Stimulated activated CD4-positive, alpha-beta T cell treated with anti-CD3 and anti-CD28 coated beads, Interleukin-12 subunit alpha, Interleukin-12 subunit beta, amount 100 ng/mL, for 4 hours (primary cell): ENCODE results near the gene ZNF738.
"Not testable (repeated sequence)": the region's sequence is repeated elsewhere in the genome, so short reads cannot be mapped to it uniquely, and the experiment has no call there.

Experiments used
- DNase-seq: peaks from one replicate; pipeline ENCODE4 v3.0.0-alpha.2; 2020

ZNF738 gene

DNA sequence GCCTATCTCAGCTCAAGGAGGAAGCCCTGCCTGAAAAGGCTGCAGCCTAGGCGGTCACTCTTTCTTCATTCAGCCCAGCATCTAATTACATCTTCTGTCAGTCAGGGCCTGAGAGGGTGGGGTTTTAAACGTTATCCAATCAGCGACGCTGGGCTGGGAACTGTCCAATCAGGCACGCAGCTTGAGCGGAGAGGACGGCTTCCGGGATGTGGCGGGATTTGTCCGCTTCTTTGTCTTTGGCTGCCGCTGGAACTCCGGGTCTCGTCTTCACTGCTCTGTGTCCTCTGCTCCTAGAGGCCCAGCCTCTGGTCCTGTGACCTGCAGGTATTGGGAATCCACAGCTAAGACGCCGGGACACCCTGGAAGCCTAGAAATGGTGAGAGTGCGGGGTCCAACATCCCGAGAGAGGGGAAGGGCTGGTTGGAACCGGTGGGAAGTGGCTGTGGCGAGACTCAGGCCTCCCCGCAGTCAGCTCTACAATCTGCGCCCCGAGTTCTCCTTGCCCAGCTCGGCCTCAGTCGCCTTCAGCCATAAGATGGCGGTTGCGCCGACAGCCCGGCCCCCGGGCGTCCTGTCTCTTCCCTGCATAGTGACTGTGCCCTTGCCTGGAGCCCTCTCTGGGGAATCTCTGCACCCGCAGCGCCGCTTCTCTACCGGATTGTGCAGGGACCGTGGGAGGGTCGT, at the start of gene ZNF738:
TSS of gene ZNF738 (plus strand) at position 233 of the 684 bp plus-strand sequence. CDS start at position 374, 141 bp downstream.
- peak; percentile 72 for DNase-seq

DNA sequence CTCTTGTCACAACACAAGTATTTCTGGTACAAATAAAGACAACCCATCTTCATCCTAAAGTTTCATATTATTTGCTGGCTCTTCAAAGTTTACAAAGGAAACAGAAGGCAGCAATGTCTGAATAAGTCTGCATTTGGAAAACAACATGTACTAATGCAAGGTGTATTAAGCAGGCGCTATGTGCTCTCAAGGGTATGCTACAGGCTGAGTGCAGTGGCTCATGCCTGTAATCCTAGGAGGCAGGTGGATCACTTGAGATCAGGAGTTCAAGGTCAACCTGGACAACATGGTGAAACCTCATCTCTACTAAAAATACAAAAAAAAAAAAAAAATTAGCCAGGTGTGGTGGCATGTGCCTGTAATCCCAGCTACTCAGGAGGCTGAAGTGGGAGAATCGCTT, 46.0 kb upstream of the ZNF738 start:
- DNase-seq = not testable (repeated sequence)

DNA sequence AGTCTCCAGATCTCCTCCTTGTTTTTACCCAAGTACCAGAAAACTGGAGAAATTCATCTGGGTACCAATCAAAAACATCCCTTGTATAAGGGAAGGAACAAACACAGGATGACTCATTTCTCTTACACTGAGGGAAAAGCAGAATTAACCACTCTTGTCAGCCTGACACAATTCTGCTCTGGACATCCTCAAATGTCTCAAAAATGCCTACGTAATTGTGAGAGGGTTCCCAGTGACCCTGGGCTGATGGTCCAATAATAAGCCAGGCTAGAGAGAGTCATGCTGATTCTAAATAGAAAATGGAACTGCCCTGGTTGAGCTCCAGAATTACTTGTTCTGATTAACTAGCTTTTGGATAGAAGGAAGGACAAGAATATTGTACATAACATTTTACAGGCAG, 44.1 kb upstream of the ZNF738 start:
- DNase-seq = no peak

DNA sequence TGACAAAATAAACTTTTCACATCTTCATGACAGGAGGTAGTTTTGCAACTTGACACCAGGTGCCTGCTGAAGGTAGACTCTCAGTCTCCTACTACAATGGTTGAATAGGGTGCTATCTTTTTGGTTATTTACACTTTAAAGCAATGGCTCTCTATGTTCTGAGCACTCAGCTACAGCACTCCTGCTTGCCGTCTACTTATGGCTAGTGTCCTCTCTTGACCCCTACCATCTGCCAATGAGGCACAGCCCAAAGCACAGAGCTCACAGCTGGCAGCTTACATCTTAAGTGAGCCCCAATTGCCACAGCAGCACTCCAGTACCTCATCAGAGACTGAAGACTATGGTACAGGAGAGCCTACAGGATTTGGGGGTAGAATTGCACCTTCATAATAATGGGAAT, 41.0 kb upstream of the ZNF738 start:
- DNase-seq = no peak

DNA sequence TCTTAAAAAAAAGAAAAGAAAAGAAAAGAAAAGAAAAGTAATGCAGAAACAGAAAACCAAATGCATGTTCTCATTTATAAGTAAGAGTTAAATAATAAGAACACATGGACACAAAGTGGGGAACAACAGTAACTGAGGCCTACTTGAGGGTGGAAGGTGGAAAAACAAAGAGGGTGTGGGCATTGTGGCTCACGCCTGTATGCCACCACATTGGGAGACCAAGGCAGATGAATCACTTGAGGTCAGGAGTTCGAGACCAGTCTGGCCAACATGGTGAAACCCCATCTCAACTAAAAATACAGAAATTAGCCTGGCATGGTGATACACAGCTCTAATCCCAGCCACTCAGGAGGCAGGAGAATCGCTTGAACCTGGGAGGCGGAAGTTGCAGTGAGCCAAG, 37.7 kb upstream of the ZNF738 start:
- no peak for DNase-seq

DNA sequence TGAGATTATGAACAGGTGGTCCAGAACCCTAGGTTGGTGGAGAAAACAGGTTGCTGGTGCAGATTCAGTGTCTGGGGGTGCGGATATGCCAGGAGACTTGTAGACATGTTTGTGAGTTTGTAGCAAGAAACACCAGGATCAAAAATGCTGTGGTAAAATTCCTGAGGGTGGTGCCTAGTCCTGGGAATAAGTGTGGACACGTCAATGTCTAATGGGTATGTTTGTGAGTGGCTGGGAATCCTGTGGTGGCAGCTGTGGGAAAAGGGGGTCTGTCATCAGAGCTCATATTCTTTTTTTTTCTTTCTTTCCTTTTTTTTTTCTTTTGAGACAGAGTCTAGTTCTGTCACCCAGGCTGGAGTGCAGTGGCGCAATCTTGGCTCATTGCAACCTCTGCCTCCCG, 36.8 kb upstream of the ZNF738 start:
- no peak for DNase-seq

DNA sequence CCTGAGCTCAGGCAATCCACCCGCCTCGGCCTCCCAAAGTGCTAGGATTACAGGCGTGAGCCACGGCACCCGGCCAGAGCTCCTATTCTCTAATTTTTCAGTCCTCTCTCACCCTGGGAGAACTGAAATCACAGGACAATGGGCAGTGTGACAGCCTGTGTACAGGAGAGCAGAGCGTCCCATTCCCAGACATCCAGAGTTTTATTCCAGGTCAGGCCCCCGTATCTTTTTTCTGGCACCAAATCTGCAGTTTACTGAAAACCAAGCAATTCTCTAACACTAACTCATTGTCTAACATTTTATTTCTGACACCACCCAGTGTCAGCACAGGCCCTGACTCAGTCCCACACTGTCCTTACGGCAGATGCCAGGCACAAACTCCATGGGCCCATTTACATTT, 36.3 kb upstream of the ZNF738 start:
- DNase-seq = no peak

DNA sequence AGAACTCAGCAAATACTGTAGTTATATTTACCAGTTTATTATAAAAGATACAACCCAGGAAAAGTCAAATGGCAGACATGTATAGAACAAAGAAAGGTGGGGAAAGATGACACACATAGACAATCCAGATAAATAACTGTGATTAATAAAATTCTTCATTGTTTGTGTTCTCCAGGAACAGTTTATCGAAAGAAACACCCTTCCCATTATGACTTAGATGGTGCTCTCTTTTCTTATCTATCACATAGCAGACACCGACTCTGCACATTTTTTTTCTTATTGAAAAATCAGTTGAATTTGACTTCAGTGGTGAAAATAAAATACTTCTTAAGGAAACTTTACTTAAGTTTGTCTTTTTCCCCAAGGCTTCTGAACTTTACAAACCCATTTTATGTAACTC, 35.8 kb upstream of the ZNF738 start:
- DNase-seq = no peak

DNA sequence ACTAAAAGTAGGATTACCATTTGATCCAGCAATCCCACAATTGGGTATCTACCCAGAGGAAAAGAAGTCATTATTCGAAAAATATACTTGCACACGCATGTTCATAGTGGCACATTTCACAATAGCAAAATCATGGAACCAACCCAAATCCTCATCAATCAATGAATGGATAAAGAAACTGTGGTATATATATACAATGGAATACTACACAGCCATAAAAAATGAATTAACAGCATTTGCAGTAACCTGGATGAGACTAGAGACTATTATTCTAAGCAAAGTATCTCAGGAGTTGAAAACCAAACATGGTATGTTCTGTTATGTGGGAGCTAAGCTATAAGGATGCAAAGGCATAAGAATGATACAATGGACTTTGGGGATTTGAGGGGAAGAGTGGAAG, 32.6 kb upstream of the ZNF738 start:
- no peak for DNase-seq

DNA sequence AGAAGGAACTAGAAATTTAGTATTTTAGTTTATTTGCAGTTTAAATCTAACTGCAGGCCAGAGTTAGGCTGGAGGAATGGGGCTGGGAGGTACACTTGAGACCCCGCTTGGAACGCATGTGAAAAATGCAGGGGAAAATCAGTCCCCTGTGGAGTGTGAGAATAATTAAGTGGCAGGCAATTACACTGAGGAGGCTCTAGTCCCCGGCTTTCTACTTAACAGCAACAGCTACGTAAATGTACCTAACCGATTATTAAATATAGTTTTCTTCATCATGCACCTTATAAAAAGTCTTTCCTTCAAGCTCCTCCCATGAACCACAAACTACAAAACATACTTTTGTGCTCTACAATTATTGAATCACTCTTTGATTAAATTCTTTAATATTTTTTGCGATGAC, 30.4 kb upstream of the ZNF738 start:
- no peak for DNase-seq

DNA sequence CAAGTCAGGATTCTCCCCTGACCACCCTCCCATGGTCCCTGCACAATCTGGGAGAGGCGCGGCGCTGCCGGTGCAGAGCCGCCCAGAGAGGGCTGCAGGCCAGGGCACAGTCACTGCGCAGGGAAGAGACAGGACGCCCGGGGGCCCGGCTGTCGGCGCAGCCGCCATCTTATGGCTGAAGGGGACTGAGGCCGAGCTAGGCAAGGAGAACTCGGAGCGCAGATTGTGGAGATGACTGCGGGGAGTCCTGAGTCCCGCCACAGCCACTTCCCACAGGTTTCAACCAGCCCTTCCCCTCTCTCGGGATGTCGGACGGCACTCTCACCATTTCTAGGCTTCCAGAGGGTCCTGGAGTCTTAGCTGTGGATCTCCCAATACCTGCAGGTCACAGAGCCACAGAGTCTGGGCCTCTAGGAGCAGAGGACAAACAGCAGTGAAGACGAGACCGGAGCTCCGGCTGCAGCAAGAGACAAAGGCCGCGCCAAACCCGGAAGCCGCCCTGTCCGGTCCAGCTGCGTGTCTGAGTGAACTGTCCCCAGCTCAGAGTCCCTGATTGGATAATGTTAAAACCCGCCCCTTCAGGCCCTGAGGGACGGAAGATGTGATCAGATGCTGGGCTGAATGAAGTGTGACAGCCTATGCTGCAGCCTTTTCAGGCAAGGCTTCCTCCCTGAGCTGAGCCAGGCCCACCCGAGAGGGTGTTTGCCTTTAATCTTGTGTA, 29.8 kb upstream of the ZNF738 start, which contains the start of gene ZNF708:
TSS of gene ZNF708 (minus strand) at position 526 of the 721 bp plus-strand sequence. CDS start at position 328, 198 bp downstream.
- peak; percentile 67 for DNase-seq

DNA sequence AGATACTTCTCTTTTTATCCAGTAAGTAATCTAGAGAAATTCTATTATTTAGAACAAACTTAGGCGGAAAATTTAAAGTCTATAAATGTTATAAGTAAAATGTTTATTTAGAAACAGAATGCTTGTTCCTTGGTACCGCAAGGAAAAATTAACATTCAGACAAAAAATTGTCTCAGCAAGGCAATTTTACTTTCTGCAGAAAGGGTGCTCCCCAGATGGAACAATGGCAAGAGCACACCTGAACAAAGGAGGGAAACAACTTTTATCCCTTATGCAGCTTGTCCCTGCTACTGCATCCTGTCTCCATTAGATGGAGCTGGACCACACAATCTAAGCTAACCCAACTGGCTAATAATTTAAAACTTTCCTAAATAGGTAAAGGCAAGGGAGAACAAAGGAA, 23.1 kb upstream of the ZNF738 start:
- DNase-seq = no peak

DNA sequence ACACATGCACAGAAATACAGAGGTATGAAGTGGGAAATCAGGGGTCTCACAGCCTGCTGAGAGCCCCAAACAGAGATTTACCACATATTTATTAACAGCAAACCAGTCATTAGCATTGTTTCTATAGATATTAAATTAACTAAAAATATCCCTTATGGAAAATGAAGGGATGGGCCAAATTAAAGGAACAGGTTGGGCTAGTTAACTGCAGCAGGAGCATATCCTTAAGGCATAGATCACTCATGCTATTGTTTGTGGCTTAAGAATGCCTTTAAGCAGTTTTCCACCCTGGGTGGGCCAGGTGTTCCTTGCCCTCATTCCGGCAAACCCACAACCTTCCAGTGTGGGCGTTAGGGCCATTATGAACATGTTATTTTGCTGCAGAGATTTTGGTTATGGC, 14.0 kb upstream of the ZNF738 start:
- not testable (repeated sequence) for DNase-seq

DNA sequence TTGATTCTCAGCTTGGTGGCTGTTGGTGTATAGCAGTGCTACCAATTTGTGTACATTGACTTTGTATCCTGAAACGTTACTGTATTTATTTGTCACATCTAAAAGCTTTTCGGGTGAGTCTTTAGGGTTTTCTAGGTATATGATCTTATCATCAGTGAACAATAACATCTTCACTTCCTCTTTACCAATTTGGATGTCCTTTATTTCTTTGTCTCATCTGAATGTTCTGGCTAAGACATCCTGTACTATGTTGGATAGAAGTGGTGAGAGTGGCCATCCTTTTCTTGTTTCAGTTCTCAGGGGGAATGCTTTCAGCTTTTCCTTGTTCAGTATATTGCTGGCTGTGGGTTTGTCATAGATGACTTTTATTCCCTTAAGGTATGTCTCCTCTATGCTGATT, 6.0 kb upstream of the ZNF738 start:
- no peak for DNase-seq

DNA sequence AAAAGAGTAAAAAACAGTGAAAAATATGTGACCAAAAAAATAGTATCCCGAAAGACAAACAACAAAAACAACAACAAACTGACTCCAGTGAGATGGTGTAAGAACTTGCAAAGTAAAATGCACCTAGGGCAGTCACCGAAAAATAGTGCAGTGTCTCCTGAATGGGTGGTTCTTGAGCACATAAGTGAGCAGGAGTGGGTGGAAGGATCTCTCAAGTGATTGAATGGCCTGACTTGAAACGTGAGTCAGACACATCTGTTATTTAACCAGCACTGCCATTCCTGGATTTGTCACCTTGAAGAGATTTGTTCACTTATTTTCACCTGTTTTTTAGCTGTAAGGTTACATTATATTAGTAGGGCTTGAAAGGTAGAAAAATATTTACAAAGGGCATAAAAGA, 3.5 kb downstream of the ZNF738 start:
- DNase-seq = no peak

DNA sequence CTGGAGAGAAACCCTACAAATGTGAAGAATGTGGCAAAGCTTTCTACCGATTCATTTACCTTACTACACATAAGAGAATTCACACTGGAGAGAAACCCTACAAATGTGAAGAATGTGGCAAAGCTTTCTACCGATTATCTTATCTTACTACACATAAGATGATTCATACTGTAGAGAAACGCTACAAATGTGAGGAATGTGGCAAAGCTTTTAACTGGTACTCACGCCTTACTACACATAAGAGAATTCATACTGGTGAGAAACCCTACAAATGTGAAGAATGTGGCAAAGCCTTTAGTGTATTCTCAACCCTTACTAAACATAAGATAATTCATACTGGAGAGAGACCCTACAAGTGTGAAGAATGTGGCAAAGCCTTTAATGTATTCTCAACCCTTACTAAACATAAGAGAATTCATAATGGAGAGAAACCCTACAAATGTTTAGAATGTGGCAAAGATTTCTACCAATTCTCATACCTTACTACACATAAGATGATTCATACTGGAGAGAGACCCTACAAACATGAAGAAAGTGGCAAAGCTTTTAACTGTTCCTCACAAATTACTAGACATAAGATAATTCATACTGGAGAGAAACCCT, 25.3 kb downstream of the ZNF738 start:
- no peak for DNase-seq

DNA sequence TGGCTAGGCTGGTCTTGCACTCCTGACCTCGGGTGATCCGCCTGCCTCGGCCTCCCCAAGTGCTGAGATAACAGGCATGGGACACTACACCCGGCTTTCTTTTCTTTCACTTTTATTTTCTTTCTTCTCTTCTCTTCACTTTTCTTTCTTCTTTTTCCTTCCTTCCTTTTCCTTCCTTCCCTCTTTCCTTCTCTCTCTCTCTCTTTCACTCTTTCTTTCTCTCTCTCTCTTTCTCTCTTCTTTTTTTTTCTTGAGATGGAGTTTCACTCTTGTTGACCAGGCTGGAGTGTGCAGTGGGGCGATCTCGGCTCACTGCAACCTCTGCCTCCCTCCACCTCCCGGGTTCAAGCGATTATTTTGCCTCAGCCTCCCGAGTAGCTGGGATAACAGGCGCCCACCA, 37.3 kb downstream of the ZNF738 start:
- DNase-seq = no peak

DNA sequence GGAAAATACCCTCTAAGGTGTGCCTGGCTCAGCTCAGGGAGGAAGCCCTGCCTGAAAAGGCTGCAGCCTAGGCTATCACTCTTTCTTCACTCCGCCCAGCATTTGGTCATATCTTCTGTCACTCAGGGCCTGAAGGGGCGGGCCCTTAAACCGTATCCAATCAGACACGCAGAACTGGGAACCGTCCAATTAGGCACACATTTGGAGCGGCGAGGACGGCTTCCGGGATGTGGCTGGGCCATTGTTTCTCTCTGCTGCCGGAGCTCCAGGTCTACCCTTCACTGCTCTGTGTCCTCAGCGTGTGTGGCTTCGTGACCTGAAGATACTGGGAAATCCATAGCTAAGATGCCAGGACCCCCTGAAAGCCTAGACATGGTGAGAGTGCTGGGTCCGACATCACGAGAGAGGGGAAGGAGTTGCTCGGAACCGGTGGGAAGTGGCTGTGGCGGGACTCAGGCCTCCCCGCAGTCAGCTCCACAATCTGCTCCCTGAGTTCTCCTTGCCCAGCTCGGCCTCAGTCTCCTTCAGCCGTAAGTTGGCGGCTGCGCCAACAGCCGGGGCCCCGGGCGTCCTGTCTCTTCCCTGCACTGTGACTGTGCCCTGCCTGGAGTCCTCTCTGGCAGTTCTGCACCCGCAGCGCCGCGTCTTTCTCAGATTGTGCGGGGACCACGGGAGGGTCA, 38.2 kb downstream of the ZNF738 start, which contains the start of gene ZNF493:
TSS of gene ZNF493 (plus strand) at position 241 of the 680 bp plus-strand sequence. CDS start at position 346, 105 bp downstream.
- DNase-seq = peak; percentile 83

DNA sequence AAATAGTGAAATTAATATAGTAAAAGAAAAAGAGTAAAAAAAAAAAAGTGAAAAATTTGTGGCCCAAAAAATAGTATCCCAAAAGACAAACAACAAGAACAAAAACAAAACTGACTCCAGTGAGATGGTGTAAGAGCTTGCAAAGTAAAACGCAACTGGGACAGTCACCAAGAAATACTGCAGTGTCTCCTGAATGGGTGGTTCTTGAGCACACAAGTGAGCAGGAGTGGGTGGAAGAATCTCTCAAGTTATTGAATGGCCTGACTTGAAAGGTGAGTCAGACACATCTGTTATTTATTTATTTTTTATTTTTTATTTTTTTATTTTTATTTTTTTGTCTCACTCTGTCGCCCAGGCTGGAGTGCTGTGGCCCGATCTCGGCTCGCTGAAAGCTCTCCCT, 40.1 kb downstream of the ZNF738 start:
- no peak for DNase-seq

DNA sequence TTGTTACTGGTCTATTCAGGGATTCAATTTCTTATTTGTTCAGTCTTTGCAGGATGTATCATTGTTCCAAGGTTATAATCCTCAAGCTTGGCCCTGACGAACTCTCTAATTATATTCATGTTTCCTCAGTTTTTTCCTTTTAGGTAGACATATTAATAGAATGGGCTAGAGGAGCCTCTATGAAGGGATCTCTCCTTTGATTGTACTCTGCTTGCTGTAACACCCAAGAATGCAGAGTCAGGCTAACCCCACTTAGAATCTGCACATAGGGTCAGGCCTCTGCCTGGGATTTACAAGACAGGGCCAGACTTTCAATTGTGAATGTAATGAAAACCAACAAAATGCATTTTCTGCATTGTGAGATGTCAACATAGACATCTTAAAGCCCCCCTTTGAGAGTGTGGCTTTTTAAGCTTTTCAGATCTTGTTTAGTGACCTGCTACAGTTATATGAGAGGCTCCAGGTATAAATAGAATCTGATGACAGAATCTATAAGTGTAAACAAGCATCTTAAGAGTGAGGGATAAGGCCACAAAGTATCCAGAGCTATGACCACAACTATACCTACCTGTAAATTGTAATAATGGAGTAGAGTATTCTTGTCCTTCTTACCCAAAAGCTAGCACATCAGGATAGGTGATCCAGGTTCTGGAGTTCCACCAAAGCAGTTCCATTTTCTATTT, 43.6 kb downstream of the ZNF738 start:
- DNase-seq = no peak

DNA sequence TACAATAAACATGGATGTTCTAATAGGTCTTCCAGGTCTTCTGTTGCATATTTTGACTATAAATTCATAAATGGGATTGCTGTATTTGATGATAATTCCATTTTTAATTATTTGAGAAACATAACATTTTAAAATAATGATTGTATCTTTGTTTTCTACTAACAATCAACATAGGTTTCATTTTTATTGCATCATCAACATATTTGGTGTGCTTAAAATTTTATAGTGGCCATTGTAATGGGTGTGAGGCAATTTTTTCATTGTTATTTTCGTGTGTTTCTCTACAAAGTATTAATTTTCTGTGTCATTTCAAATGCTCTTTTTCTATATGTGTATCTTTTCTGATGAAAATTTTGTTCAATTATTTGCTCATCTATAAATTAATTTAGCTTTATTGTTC, 51.4 kb downstream of the ZNF738 start:
- DNase-seq = no peak

DNA sequence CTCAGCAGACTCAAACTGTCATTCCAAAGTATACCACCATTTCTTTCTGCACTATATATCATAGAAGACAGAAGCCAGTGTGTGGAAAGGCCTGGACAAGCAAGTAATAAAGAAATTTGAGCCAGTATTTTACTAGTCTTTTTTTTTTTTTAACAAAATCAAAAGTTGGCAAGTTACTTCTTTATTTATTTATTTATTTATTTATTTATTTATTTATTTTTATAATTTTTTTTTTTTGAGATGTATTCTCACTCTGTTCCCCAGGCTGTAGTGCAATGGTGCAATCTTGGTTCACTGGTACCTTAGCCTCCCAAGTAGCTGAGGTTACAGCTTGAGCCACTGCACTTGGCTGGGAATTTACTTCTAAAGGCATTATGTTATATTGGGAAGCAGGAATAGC, 63.4 kb downstream of the ZNF738 start:
- DNase-seq = no peak
